SK-N-SH treated with all-trans-retinoic acid at 6 μM for 48 hours (cell line): ENCODE results near the gene CUEDC1.

Source experiments
- RARB ChIP-seq: fragments of 250-450 bp; sonication (Bioruptor Pico); IDR thresholded peaks from 2 replicates; pipeline ENCODE4 v1.8.0; 2021; ENCODE audit warnings: mild to moderate bottlenecking, moderate library complexity
- TOX ChIP-seq: fragments of 250-450 bp; sonication (Bioruptor Pico); IDR thresholded peaks from 2 replicates; pipeline ENCODE4 v1.8.0; 2021; ENCODE audit warnings: mild to moderate bottlenecking, moderate library complexity, borderline replicate concordance
- ZFP3 ChIP-seq: fragments of 250-450 bp; sonication (Bioruptor Pico); IDR thresholded peaks from 2 replicates; pipeline ENCODE4 v1.5.0; 2020; ENCODE audit warnings: mild to moderate bottlenecking, moderate library complexity
- TF ChIP-seq, protein P1 (sequence below): fragments of 250-450 bp; sonication (Bioruptor Pico); IDR thresholded peaks from 2 replicates; pipeline ENCODE4 v1.5.1; 2020; ENCODE audit warnings: low read depth, mild to moderate bottlenecking, moderate library complexity

DNA sequence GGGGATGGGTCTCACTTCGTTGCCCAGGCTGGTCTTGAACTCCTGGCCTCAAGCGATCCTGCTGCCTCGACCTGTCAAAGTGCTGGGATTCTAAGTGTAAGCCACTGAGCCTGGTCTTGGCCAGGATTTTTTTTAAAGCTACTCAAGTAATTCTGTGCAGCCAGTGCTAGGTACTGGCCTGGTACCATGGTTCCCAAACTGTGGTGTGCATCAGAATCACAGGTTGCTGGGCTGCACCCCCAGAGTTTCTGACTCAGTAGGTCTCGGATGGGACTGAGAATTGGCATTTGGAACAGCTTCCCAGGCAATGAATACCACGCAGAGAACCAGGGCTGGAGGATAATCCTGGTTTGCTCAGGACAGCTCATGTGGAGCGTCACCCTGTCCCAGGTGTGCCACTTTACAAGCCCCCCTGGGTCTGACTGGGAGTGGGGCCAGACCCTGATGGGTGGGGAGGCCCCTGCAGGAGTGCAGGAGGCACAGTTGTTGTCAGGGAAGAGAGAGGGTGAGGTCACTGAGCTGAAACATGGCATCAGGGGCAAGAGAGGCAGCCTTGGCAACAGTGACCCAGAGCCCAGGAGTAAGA lies 94.7 kb downstream of the CUEDC1 start:
- TF ChIP-seq, protein P1, sequence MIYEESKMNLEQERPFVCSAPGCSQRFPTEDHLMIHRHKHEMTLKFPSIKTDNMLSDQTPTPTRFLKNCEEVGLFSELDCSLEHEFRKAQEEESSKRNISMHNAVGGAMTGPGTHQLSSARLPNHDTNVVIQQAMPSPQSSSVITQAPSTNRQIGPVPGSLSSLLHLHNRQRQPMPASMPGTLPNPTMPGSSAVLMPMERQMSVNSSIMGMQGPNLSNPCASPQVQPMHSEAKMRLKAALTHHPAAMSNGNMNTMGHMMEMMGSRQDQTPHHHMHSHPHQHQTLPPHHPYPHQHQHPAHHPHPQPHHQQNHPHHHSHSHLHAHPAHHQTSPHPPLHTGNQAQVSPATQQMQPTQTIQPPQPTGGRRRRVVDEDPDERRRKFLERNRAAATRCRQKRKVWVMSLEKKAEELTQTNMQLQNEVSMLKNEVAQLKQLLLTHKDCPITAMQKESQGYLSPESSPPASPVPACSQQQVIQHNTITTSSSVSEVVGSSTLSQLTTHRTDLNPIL (CRISPR knock-in tag), result no peak
- no peak for TF ChIP-seq TOX
- TF ChIP-seq ZFP3 (CRISPR knock-in tag), result no peak
- TF ChIP-seq RARB (CRISPR knock-in tag), result no peak
